ENCODE measurements around the gene PDPK1.
"Not testable (repeated sequence)": the region's sequence is repeated elsewhere in the genome, so short reads cannot be mapped to it uniquely, and the experiment has no call there.

The PDPK1 gene

DNA sequence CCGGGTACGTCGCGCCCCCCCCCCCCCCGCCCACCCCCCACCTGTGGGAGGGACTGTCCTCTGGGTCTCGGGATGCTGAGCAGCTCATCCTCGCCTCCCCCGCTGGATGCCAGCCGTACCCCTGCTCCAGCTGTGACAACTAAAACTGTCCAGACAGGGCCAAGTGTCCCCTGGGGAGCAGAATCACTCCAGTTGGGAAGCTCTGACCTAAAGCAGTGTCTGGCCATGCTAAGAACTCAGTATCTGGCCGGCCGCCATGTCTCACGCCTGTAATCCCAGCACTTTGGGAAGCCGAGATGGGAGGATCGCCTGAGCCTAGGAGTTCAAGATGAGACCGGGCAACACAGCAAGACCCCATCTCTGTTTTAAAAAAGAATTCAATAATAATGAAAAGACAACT, 83.0 kb downstream of the PDPK1 start:
- not testable (repeated sequence) for DNase-seq

DNA sequence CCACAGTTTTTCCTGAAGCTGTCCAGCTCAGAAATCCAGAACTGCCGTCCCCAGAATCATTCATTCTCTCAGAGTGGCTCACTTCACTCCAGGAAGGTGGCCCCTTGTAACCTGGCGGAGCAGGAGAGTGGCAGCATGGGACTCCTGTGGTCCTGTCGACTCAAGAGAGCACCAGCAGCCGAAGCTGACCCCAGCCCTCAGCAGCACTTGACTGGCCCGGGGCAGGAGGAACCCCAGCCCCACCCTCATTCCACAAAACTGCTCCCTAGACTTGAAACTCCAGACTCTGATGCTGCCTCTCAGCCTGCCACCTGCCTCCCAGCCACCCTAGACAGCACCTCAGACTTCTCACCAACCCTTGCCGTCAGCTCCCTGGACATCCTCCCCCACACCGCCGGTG, 83.6 kb downstream of the PDPK1 start:
- DNase-seq: not testable (repeated sequence)

DNA sequence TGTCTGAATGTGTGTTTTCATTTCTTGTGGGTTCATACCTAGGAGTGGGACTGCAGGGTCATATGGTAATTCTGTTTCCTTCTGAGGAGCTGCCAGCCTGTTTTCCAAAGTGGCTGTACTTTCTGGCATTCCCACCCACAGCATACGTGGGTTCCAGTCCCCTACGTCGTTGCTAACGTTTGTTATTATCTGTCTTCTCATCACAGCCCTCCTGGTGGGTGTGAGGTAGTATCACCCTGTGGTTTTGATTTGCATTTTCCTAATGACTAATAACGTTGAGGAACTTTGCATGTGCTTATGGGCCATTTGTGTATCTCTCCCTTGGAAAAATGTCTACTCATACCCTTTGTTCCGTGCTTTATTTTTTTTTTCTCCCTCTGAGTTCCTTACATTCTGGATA, 89.3 kb downstream of the PDPK1 start:
- not testable (repeated sequence) for DNase-seq

DNA sequence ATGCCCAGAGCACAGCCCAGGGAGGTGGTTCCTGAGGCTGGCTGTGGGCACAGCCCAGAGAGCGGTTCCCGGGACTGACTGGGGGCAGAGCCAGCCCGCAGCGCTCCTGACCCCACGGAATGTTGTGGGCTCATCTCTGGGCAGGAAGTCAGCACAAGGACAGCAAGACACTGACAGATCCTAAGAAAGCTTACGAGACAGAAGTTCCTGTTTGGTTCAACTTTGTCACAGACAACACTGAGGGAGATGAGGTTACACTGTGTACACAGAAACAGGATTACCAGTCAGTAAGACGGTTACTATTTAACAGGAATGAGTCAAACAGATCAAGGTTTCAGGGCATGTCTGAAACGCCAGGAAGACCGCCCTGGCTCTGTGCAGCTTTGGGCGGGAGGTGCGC, 93.4 kb downstream of the PDPK1 start:
- not testable (repeated sequence) for DNase-seq

DNA sequence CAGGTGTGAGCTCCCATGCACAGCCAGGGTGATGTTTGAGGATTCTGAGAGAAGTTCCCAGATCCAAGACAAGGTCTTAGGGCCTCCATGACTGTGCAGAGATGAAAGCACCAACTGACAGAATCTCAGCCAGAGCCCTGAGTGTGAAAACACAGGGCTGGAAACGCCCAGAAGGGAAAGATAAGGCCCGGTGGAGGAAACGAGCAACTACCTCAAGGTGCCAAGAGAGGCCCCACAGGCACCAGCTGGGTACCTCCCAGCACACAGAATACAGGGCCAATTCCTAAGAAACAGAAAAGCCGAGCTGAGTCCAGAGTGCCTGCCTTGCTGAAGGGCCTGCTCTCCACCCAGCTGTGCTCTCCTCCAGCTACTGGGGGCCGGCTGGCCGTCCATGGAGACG, 94.5 kb downstream of the PDPK1 start:
- not testable (repeated sequence) for DNase-seq

DNA sequence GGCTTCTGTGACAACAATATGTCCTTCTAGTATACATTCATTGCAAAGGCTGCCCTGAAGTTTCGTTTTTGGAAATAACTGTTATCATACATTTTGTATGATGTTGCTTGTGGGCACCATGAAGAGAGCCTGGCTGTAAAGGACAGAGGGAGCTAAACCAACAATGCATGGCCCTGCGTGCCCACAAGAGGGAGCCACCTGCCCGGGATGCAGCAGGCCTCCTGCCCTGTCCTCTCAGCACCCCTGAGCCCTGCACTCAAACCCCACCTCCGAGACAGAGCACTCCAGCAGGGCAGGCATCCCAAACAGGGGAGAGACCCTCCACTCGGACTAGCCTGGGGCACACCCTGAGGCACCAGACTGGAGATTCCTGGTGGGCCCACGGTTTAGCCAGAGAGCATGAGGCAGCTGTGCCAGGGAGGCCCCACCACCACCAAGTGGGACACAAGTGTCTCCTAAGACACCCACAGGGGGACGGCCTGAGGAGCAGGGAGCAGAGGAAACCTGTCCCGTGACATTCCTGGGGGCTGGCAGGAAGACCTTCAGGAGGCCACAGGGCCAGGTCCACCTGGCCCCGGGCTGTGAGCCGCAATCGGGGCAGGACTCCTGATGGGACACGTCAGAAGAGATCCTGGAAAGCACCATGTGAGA, 101.4 kb downstream of the PDPK1 start:
- DNase-seq: peak; percentile 71 to 78

DNA sequence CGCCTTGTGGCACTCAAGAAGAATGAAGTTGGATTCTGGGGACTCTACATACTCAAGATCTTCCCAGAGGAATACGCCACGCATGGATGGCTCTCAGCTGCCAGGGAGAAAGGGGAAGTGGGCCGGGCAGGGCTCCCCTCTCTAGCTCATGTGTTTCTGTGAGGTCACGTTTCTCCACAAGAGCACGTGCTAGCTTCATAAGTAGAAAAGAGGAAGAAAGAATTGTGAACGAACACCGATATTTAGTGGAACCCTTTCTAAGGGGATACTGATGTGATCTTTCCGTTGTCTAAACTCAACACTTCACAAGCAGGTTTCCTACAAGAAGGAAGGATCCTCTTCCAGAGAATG, 101.9 kb downstream of the PDPK1 start:
- DNase-seq: not testable (repeated sequence)

- not testable (repeated sequence) for DNase-seq
These were observed 104.7 kb downstream of the PDPK1 start for GRCh38 chr16:2642561-2642960.

GRCh38 chr16:2644754-2645453, 107.1 kb downstream of the PDPK1 start:
- not testable (repeated sequence) for DNase-seq

- not testable (repeated sequence) for DNase-seq
These were observed 113.5 kb downstream of the PDPK1 start for GRCh38 chr16:2651268-2651871.
